NOMO-1 treated with dmso at 0.1 percent for 144 hours (cell line): ENCODE results near the gene CYCS.

ENCODE experiments used
- DNase-seq: peaks from one replicate; lab custom pipeline; 2025; ENCODE audit not compliant: unreplicated experiment; lab: John Stamatoyannopoulos, UW

CYCS gene

GRCh38 chr7:25073451-25073850, 51.6 kb downstream of the CYCS start:
- peak; percentile 13 for DNase-seq
